COLO668 (cell line): ENCODE data around the gene CCL17.
"Not testable (repeated sequence)": the region's sequence is repeated elsewhere in the genome, so short reads cannot be mapped to it uniquely, and the experiment has no call there.

Experiments used
- DNase-seq: peaks from one replicate; lab custom pipeline; 2025; ENCODE audit not compliant: unreplicated experiment; lab: John Stamatoyannopoulos, UW

The CCL17 gene

GRCh38 chr16:57403965-57404817, at the start of gene CCL17:
Gene CCL17, plus strand, starts transcription at chr16:57404767. Its CDS starts 9,166 bp downstream, at chr16:57413933.
- DNase-seq: no peak

- DNase-seq: no peak
Measured at GRCh38 chr16:57355898-57356414, 48.6 kb upstream of the CCL17 start.

GRCh38 chr16:57356547-57356946, 48.0 kb upstream of the CCL17 start:
- no peak for DNase-seq

GRCh38 chr16:57357330-57358085, 47.1 kb upstream of the CCL17 start:
- no peak for DNase-seq

- DNase-seq: no peak
Measured at GRCh38 chr16:57358086-57358420, 46.5 kb upstream of the CCL17 start.

GRCh38 chr16:57358527-57359095, 46.0 kb upstream of the CCL17 start, which contains the start of gene CCL22:
Gene CCL22, plus strand, starts transcription at chr16:57358783. Its CDS starts 34 bp downstream, at chr16:57358817.
- no peak for DNase-seq

GRCh38 chr16:57360321-57360935, 44.1 kb upstream of the CCL17 start:
- DNase-seq: no peak

GRCh38 chr16:57361404-57361803, 43.2 kb upstream of the CCL17 start:
- no peak for DNase-seq

- DNase-seq: no peak
Measured at GRCh38 chr16:57364143-57364542, 40.4 kb upstream of the CCL17 start.

- no peak for DNase-seq
Measured at GRCh38 chr16:57366544-57367040, 38.0 kb upstream of the CCL17 start.

GRCh38 chr16:57367116-57367752, 37.3 kb upstream of the CCL17 start:
- DNase-seq: no peak

GRCh38 chr16:57371494-57372371, 32.8 kb upstream of the CCL17 start:
- DNase-seq: no peak

- DNase-seq: peak; percentile 94
Measured at GRCh38 chr16:57372372-57373116, 32.0 kb upstream of the CCL17 start, which contains the start of gene CX3CL1. Gene CX3CL1, plus strand, starts transcription at chr16:57372490. Its CDS starts 79 bp downstream, at chr16:57372569.

- peak; percentile 51 for DNase-seq
Measured at GRCh38 chr16:57373117-57373947, 31.2 kb upstream of the CCL17 start.

- DNase-seq: peak; percentile 30
Measured at GRCh38 chr16:57374067-57374534, 30.5 kb upstream of the CCL17 start.

GRCh38 chr16:57374925-57375465, 29.6 kb upstream of the CCL17 start:
- DNase-seq: not testable (repeated sequence)

GRCh38 chr16:57376313-57376818, 28.2 kb upstream of the CCL17 start:
- DNase-seq: no peak
